Measurements from ENCODE around the gene RTL10. TPM values are rescaled to one million over a fixed set of nuclear protein-coding genes. Genes with fewer than 3 reads are reported as not detected.
A peak's percentile ranks its signal among the peaks of the same experiment; 100 is the strongest.

Gene RTL10
- total RNA-seq, 6 experiments from 2014 or later = 6.4 to 9.1 (median 6.6) TPM

GRCh38 chr22:19842393-19843106, 12.1 kb downstream of the RTL10 start:
- intact Hi-C loops (cut with DNase I) = loop anchor here in 1 of 2 donors (10.0 kb wide), 1 partner anchor 88 kb away; no protein-coding TSS in a partner anchor
- H3K4me3 ChIP-seq = no peak overlapping the region
- no peak for TF ChIP-seq POLR2A (IDR thresholded peaks at IDR 0.05)
- TF ChIP-seq, protein P1, sequence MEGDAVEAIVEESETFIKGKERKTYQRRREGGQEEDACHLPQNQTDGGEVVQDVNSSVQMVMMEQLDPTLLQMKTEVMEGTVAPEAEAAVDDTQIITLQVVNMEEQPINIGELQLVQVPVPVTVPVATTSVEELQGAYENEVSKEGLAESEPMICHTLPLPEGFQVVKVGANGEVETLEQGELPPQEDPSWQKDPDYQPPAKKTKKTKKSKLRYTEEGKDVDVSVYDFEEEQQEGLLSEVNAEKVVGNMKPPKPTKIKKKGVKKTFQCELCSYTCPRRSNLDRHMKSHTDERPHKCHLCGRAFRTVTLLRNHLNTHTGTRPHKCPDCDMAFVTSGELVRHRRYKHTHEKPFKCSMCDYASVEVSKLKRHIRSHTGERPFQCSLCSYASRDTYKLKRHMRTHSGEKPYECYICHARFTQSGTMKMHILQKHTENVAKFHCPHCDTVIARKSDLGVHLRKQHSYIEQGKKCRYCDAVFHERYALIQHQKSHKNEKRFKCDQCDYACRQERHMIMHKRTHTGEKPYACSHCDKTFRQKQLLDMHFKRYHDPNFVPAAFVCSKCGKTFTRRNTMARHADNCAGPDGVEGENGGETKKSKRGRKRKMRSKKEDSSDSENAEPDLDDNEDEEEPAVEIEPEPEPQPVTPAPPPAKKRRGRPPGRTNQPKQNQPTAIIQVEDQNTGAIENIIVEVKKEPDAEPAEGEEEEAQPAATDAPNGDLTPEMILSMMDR (IDR thresholded peaks at IDR 0.05) = no peak
- no peaks in the 10 kb centered on the region for H3K9me3 ChIP-seq
- 100% methylated on average over 6 of the region's 12 CpGs for WGBS (ENCODE audit: insufficient coverage, low coverage, low lambda C conversion rate, missing lambda C conversion rate)
- no peak overlapping the region for H3K27ac ChIP-seq
- no peaks in the 10 kb centered on the region for H3K4me1 ChIP-seq
- no peaks in the 10 kb centered on the region for H3K36me3 ChIP-seq
- ATAC-seq = no peak
- DNase-seq = peak in 1 of 3 donors; percentile 30
- no peaks in the 10 kb centered on the region for H3K27me3 ChIP-seq

GRCh38 chr22:19841641-19842392, 12.9 kb downstream of the RTL10 start:
- Histone ChIP-seq H3K36me3 (no peaks in the 10 kb centered on the region), H3K4me3 (no peak overlapping the region), H3K27me3 (no peaks in the 10 kb centered on the region), H3K27ac (no peak overlapping the region), H3K9me3 (no peaks in the 10 kb centered on the region), H3K4me1 (no peaks in the 10 kb centered on the region)
- intact Hi-C loops (cut with DNase I) = loop anchor here in 1 of 2 donors (10.0 kb wide), 1 partner anchor 87 kb away; no protein-coding TSS in a partner anchor
- DNase-seq (peak in 1 of 3 donors; percentile 29), ATAC-seq (no peak)
- no peak for TF ChIP-seq POLR2A (IDR thresholded peaks at IDR 0.05)
- TF ChIP-seq, protein P1 (IDR thresholded peaks at IDR 0.05) = no peak
- WGBS (ENCODE audit: insufficient coverage, low coverage, low lambda C conversion rate, missing lambda C conversion rate) = 78% methylated on average over 4 of the region's 8 CpGs

DNA sequence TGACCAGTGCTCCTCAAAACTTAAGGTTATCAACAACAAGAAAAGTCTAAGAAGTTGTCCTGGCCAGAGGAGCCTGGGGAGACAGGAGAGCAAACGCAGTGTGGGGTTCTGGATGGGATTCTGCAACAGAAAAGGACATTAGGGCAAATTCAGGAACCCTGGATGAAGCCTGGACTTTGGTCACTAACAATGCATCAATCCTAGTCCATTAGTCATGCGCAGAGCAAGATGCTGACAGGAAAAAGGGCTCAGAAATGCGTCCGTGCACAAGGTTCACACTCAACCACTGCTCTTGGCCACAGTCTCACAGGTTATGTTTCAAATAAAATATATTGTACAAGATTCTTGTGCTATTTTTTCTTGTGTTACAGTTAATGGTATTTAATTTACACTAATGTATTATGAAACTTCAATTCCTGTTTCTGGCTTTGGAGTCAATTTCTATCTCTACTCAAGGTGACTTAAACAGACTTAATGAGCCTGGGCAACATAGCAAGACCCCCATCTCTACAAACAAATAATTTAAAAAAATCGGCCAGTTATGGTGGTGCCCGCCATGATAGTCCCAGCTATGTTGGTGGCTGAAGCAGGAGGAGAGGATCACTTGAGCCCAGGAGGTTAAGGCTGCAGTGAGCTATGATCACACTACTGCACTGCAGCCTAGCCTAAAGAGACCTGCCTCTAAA, 13.6 kb downstream of the RTL10 start:
- Histone ChIP-seq H3K36me3 (no peaks in the 10 kb centered on the region), H3K27me3 (no peaks in the 10 kb centered on the region), H3K9me3 (no peaks in the 10 kb centered on the region), H3K27ac (no peak overlapping the region), H3K4me3 (no peak overlapping the region), H3K4me1 (no peaks in the 10 kb centered on the region)
- 76% methylated on average over 6 of the region's 6 CpGs for WGBS (ENCODE audit: insufficient coverage, low coverage, low lambda C conversion rate, missing lambda C conversion rate)
- DNase-seq = peak in 1 of 3 donors; percentile 12
- intact Hi-C loops (cut with DNase I) = loop anchor here in 1 of 2 donors (10.0 kb wide), 1 partner anchor 86 kb away; no protein-coding TSS in a partner anchor
- peak; percentile 6 to 69 (median 54) for ATAC-seq
- TF ChIP-seq, protein P1 (IDR thresholded peaks at IDR 0.05) = no peak
- TF ChIP-seq POLR2A (IDR thresholded peaks at IDR 0.05) = no peak

- Histone ChIP-seq H3K27me3 (no peaks in the 10 kb centered on the region), H3K36me3 (no peaks in the 10 kb centered on the region), H3K9me3 (no peaks in the 10 kb centered on the region), H3K4me3 (no peak overlapping the region), H3K27ac (no peak overlapping the region), H3K4me1 (no peaks in the 10 kb centered on the region)
- DNase-seq (no peak), ATAC-seq (no peak)
- TF ChIP-seq, protein P1 (IDR thresholded peaks at IDR 0.05) = no peak
- no peak for TF ChIP-seq POLR2A (IDR thresholded peaks at IDR 0.05)
- WGBS (ENCODE audit: insufficient coverage, low coverage, low lambda C conversion rate, missing lambda C conversion rate) = 69% methylated on average over 4 of the region's 4 CpGs
- intact Hi-C loops (cut with DNase I) = loop anchor here in 1 of 2 donors (10.0 kb wide), 1 partner anchor 85 kb away; no protein-coding TSS in a partner anchor
These were observed 14.6 kb downstream of the RTL10 start for GRCh38 chr22:19840059-19840458.
